Upper lobe of right lung (tissue), 1 donor: ENCODE results near the gene PRKX. TPM values are rescaled to one million over a fixed set of nuclear protein-coding genes. Genes with fewer than 3 reads are reported as not detected.
"Not testable (repeated sequence)": the region's sequence is repeated elsewhere in the genome, so short reads cannot be mapped to it uniquely, and the experiment has no call there.

Experiments
- ATAC-seq: fragments of 200-7000 bp; cut with Tn5 transposase; one replicate; pipeline ENCODE4 v1.9.1; 2020; ENCODE audit warnings: mild to moderate bottlenecking, moderate library complexity
- DNase-seq: peaks from one replicate; pipeline ENCODE4 v3.0.0-alpha.2; 2020
- H3K27ac ChIP-seq: fragments of 200-600 bp; one replicate; pipeline ENCODE4 v1.8.0; 2022
- H3K27me3 ChIP-seq: fragments of 200-600 bp; one replicate; pipeline ENCODE4 v1.8.0; 2022; ENCODE audit warnings: mild to moderate bottlenecking
- H3K36me3 ChIP-seq: fragments of 200-600 bp; one replicate; pipeline ENCODE4 v1.8.0; 2022
- H3K4me1 ChIP-seq: fragments of 200-600 bp; one replicate; pipeline ENCODE4 v1.8.0; 2022
- H3K4me3 ChIP-seq: fragments of 200-600 bp; one replicate; pipeline ENCODE4 v1.8.0; 2022; ENCODE audit warnings: mild to moderate bottlenecking
- H3K9me3 ChIP-seq: fragments of 200-600 bp; one replicate; pipeline ENCODE4 v1.8.0; 2022
- CTCF ChIP-seq: fragments of 200-600 bp; IDR thresholded peaks from one replicate; pipeline ENCODE4 v1.8.0; 2022; ENCODE audit warnings: antibody characterized with exemption
- intact Hi-C: fragments of 100-400 bp; cut with DNase I; formaldehyde crosslinking; loops from one replicate; pipeline ENCODE4 v1.11.0; 2022
- total RNA-seq: library from RNA; stranded (reverse); fragmentation: NEBNext Ultra II Directional; extraction: Animal tissue kit (Norgen Biotek cat#: 25700); gene quantifications from one replicate; pipeline ENCODE4 v1.2.1, GENCODE V29; 2021
- donor health status: DM: no; HTN: yes; CAD: no; lungs with severe emphysema.

Gene PRKX
- total RNA-seq, 1 donor from 2014 or later = 23.8 TPM

- no peaks in the 10 kb centered on the region for H3K9me3 ChIP-seq
- H3K27me3 ChIP-seq = no peaks in the 10 kb centered on the region
- intact Hi-C loops = no loop called here
- no peaks in the 10 kb centered on the region for H3K4me1 ChIP-seq
- DNase-seq (no peak), ATAC-seq (no peak)
- H3K27ac ChIP-seq = no peak overlapping the region
- TF ChIP-seq CTCF = no peak
- no peak overlapping the region for H3K4me3 ChIP-seq
- H3K36me3 ChIP-seq = no peaks in the 10 kb centered on the region
Measured at GRCh38 chrX:3648084-3648483, 65.4 kb downstream of the PRKX start.

GRCh38 chrX:3639858-3640631, 73.4 kb downstream of the PRKX start:
- not testable (repeated sequence) for H3K27ac ChIP-seq, DNase-seq, H3K27me3 ChIP-seq, H3K9me3 ChIP-seq, H3K4me3 ChIP-seq, H3K36me3 ChIP-seq, H3K4me1 ChIP-seq
- intact Hi-C loops = loop anchor here (10.0 kb wide), 1 partner anchor 525 kb away; no protein-coding TSS in a partner anchor
- peak; percentile 45 for ATAC-seq

GRCh38 chrX:3639236-3639635, 74.2 kb downstream of the PRKX start:
- H3K4me1 ChIP-seq = no peaks in the 10 kb centered on the region
- no peaks in the 10 kb centered on the region for H3K27me3 ChIP-seq
- intact Hi-C loops = loop anchor here (10.0 kb wide), 1 partner anchor 524 kb away; no protein-coding TSS in a partner anchor
- no peak for TF ChIP-seq CTCF
- no peaks in the 10 kb centered on the region for H3K36me3 ChIP-seq
- no peak overlapping the region for H3K4me3 ChIP-seq
- H3K27ac ChIP-seq = no peak overlapping the region
- H3K9me3 ChIP-seq = no peaks in the 10 kb centered on the region
- DNase-seq = no peak
- no peak for ATAC-seq

GRCh38 chrX:3638280-3638873, 75.1 kb downstream of the PRKX start:
- Histone ChIP-seq H3K4me3 (no peak overlapping the region), H3K27ac (no peak overlapping the region), H3K36me3 (no peaks in the 10 kb centered on the region), H3K4me1 (no peaks in the 10 kb centered on the region), H3K27me3 (no peaks in the 10 kb centered on the region), H3K9me3 (no peaks in the 10 kb centered on the region)
- ATAC-seq (peak; percentile 45), DNase-seq (no peak)
- intact Hi-C loops = loop anchor here (10.0 kb wide), 1 partner anchor 524 kb away; no protein-coding TSS in a partner anchor
- TF ChIP-seq CTCF = peak; percentile 53

- no peak overlapping the region for H3K4me3 ChIP-seq
- TF ChIP-seq CTCF = no peak
- no peaks in the 10 kb centered on the region for H3K36me3 ChIP-seq
- intact Hi-C loops = loop anchor here (10.0 kb wide), 1 partner anchor 522 kb away; no protein-coding TSS in a partner anchor
- no peaks in the 10 kb centered on the region for H3K27me3 ChIP-seq
- no peaks in the 10 kb centered on the region for H3K9me3 ChIP-seq
- no peak for DNase-seq
- H3K27ac ChIP-seq = no peak overlapping the region
- H3K4me1 ChIP-seq = no peaks in the 10 kb centered on the region
- no peak for ATAC-seq
Measured at GRCh38 chrX:3636803-3637202, 76.6 kb downstream of the PRKX start.

GRCh38 chrX:3631196-3631595, 82.3 kb downstream of the PRKX start:
- ATAC-seq (no peak), DNase-seq (no peak)
- Histone ChIP-seq H3K36me3 (no peaks in the 10 kb centered on the region), H3K4me1 (no peaks in the 10 kb centered on the region), H3K9me3 (no peaks in the 10 kb centered on the region), H3K4me3 (no peak overlapping the region), H3K27ac (no peak overlapping the region), H3K27me3 (no peaks in the 10 kb centered on the region)
- TF ChIP-seq CTCF = no peak
- intact Hi-C loops = loop anchor here (10.0 kb wide), 1 partner anchor 516 kb away; no protein-coding TSS in a partner anchor
